ENCODE measurements around the gene TRPM8. TPM values are rescaled to one million over a fixed set of nuclear protein-coding genes. Genes with fewer than 3 reads are reported as not detected.
"Not testable (repeated sequence)": the region's sequence is repeated elsewhere in the genome, so short reads cannot be mapped to it uniquely, and the experiment has no call there.

The TRPM8 gene
- total and polyA plus RNA-seq, 8 donors, result not detected

DNA sequence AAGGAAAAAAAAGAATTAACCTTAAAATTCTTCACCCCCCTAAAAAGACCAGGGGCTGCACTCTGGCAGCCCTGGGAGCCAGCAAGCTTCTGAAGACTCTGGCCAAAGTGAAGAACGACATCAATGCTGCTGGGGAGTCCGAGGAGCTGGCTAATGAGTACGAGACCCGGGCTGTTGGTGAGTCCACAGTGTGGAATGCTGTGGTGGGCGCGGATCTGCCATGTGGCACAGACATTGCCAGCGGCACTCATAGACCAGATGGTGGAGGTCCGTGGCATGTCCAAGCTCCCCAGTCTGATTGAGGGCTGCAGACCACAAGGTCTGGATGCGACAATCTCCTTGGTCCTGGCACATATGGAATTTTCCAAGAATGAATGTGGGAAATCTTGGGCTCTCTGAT lies 47.4 kb downstream of the TRPM8 start:
- intact Hi-C loops (cut with DNase I; ENCODE audit: low total_unique reads), result no loop called here
- Histone ChIP-seq H3K27ac (no peak overlapping the region), H3K36me3 (no peaks in the 10 kb centered on the region), H3K27me3 (no peaks in the 10 kb centered on the region), H3K4me3 (no peak overlapping the region), H3K4me1 (no peaks in the 10 kb centered on the region), H3K9me3 (no peaks in the 10 kb centered on the region)
- WGBS, 5 donors, result 94 to 97% (median 94%) methylated on average over 9 of the region's 9 CpGs
- TF ChIP-seq POLR2A (IDR thresholded peaks at IDR 0.05), result no peak
- TF ChIP-seq EP300 (IDR thresholded peaks at IDR 0.05), result no peak
- TF ChIP-seq, protein P1, sequence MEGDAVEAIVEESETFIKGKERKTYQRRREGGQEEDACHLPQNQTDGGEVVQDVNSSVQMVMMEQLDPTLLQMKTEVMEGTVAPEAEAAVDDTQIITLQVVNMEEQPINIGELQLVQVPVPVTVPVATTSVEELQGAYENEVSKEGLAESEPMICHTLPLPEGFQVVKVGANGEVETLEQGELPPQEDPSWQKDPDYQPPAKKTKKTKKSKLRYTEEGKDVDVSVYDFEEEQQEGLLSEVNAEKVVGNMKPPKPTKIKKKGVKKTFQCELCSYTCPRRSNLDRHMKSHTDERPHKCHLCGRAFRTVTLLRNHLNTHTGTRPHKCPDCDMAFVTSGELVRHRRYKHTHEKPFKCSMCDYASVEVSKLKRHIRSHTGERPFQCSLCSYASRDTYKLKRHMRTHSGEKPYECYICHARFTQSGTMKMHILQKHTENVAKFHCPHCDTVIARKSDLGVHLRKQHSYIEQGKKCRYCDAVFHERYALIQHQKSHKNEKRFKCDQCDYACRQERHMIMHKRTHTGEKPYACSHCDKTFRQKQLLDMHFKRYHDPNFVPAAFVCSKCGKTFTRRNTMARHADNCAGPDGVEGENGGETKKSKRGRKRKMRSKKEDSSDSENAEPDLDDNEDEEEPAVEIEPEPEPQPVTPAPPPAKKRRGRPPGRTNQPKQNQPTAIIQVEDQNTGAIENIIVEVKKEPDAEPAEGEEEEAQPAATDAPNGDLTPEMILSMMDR (IDR thresholded peaks at IDR 0.05), result no peak
- no peak for TF ChIP-seq POLR2AphosphoS5 (IDR thresholded peaks at IDR 0.05)
- DNase-seq, result no peak

DNA sequence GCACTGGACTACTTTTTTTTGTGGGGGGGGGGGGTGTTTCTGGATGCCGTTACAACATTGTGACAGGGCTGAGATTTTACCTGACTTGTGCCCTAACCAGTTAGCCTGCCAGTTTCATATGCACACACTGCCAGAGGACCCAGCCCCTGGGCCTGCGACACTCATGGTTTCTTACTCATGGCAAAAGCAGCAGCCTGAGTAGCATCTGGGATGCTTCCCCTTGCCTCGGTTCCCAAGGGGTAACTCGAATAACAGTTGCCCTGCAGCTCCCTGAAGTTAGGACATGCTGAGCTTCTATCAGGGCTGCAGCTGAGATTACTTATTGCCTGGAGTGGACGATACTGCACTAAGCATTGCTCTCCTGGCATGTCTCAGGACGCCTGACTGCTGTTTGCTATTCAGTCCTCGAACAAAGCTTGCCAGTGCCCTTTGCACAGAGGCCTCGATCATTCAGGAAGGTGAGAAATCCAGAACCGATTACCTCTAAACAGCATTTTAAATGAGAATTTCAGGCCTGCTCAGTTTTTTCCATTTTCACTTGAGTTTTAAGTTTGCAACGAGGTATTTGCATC lies 47.9 kb downstream of the TRPM8 start:
- no peaks in the 10 kb centered on the region for H3K4me1 ChIP-seq
- H3K36me3 ChIP-seq, result no peaks in the 10 kb centered on the region
- H3K27me3 ChIP-seq, result no peaks in the 10 kb centered on the region
- no peak for DNase-seq
- intact Hi-C loops (cut with DNase I; ENCODE audit: low total_unique reads), result no loop called here
- WGBS, 5 donors, result 48 to 65% (median 54%) methylated on average over 8 to 10 of the region's 10 CpGs
- H3K27ac ChIP-seq, result no peak overlapping the region
- TF ChIP-seq, protein P1 (IDR thresholded peaks at IDR 0.05), result no peak
- TF ChIP-seq EP300 (IDR thresholded peaks at IDR 0.05) (no peak), POLR2A (IDR thresholded peaks at IDR 0.05) (no peak), POLR2AphosphoS5 (IDR thresholded peaks at IDR 0.05) (no peak)
- H3K4me3 ChIP-seq, result no peak overlapping the region
- H3K9me3 ChIP-seq, result no peaks in the 10 kb centered on the region

DNA sequence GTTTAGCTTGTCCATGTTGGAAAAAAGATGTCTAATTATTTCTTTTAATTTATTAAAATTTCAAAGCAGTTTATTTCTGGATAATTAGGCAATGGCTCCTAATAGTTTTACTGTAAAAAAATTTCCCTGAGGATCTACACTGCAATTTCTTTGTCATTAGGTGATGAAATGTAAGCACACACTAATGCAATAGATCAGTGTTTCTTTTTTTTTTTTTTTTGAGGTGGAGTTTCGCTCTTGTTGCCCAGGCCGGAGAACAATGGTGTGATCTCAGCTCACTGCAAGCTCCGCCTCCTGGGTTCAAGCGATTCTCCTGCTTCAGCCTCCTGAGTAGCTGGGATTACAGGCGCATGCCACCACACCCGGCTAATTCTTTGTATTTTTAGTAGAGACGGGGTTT lies 48.5 kb downstream of the TRPM8 start:
- 81 to 84% (median 84%) methylated on average over 7 of the region's 7 CpGs for WGBS, 5 donors
- H3K27ac ChIP-seq; H3K27me3 ChIP-seq; intact Hi-C loops (cut with DNase I; ENCODE audit: low total_unique reads); H3K4me3 ChIP-seq; H3K9me3 ChIP-seq; H3K36me3 ChIP-seq; DNase-seq; H3K4me1 ChIP-seq: not testable (repeated sequence)

DNA sequence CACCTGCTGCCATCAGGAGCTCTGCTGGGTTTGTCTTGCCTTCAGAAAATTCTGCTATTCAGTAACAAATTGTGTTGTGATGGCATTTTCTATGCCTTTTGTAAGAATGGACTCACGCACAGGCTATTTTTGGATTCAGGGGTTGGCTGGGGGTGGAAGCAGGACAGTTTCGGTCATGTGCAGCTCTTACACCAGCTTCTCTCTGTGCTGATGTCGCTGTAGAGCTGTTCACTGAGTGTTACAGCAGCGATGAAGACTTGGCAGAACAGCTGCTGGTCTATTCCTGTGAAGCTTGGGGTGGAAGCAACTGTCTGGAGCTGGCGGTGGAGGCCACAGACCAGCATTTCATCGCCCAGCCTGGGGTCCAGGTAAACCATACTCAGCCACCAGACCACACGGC lies 49.2 kb downstream of the TRPM8 start:
- 73 to 89% (median 86%) methylated on average over 7 of the region's 7 CpGs for WGBS, 5 donors
- Histone ChIP-seq H3K4me1 (no peaks in the 10 kb centered on the region), H3K4me3 (no peak overlapping the region), H3K9me3 (no peaks in the 10 kb centered on the region), H3K27me3 (peaks cover 0 to 5% (median 0%) of the 10 kb centered on the region in 3 donors), H3K27ac (no peak overlapping the region), H3K36me3 (no peaks in the 10 kb centered on the region)
- intact Hi-C loops (cut with DNase I; ENCODE audit: low total_unique reads), result no loop called here
- no peak for DNase-seq
- TF ChIP-seq, protein P1 (IDR thresholded peaks at IDR 0.05), result no peak
- no peak for TF ChIP-seq EP300 (IDR thresholded peaks at IDR 0.05)
- no peak for TF ChIP-seq POLR2AphosphoS5 (IDR thresholded peaks at IDR 0.05)
- TF ChIP-seq POLR2A (IDR thresholded peaks at IDR 0.05), result no peak

DNA sequence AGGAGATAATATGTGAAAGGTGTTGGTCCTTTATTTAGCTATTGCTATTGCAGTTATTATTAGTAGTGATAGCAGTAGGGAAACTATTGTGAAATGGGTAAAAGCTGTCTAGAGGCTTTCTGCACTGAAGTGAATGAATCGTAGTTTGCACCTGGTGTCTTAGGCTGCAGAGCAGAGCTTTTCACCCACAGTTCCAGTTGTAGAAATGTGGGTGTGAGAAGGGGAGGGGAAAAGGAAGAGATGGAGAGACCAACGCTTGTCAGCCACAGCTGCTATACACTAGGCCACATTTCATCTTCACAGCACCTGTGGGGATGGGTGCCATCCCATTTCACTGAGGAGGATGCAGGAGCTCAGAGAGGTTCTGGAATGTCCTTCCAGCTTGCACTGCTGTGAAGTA lies 50.0 kb downstream of the TRPM8 start:
- no peak overlapping the region for H3K27ac ChIP-seq
- H3K9me3 ChIP-seq, result no peaks in the 10 kb centered on the region
- peaks cover 0 to 7% (median 0%) of the 10 kb centered on the region in 3 donors for H3K27me3 ChIP-seq
- no peaks in the 10 kb centered on the region for H3K4me1 ChIP-seq
- intact Hi-C loops (cut with DNase I; ENCODE audit: low total_unique reads), result no loop called here
- no peak for DNase-seq
- WGBS, 5 donors, result 76 to 85% (median 81%) methylated on average over 2 of the region's 2 CpGs
- H3K4me3 ChIP-seq, result no peak overlapping the region
- TF ChIP-seq POLR2AphosphoS5 (IDR thresholded peaks at IDR 0.05), result no peak
- no peaks in the 10 kb centered on the region for H3K36me3 ChIP-seq

All from stomach (tissue), 9 donors.